Natural killer cell (primary cell): ENCODE data around the gene ABCA4. TPM values are rescaled to one million over a fixed set of nuclear protein-coding genes. Genes with fewer than 3 reads are reported as not detected.

Experiments used
- ATAC-seq, 3 donors: fragments of 150-1000 bp in 2 of 3; fragments of 200-7000 bp in 1 of 3; cut with Tn5 transposase; 1 replicate in 1 of 3; 2 replicates in 2 of 3; pipeline ENCODE4 v1.10.0; 2021; ENCODE audit warnings: mild to moderate bottlenecking in 2 of 3, moderate library complexity in 2 of 3
- DNase-seq, 2 donors: peaks; one replicate each; pipeline versions ENCODE4 v3.0.0 to v3.0.0-alpha.2; 2013 to 2021; ENCODE audit warnings: mixed read lengths in 1 of 2
- H3K27ac ChIP-seq: one replicate; pipeline ENCODE4 v1.5.1; 2013; ENCODE audit warnings: mild to moderate bottlenecking, low read length
- H3K27me3 ChIP-seq: one replicate; pipeline ENCODE4 v1.6.1; 2013; ENCODE audit warnings: low read length; ENCODE audit not compliant: control insufficient read depth, insufficient read depth
- H3K36me3 ChIP-seq: one replicate; pipeline ENCODE4 v1.6.1; 2013; ENCODE audit warnings: low read length; ENCODE audit not compliant: control insufficient read depth, insufficient read depth
- H3K4me1 ChIP-seq: one replicate; pipeline ENCODE4 v1.6.1; 2013; ENCODE audit warnings: low read length; ENCODE audit not compliant: control insufficient read depth, insufficient read depth
- H3K4me3 ChIP-seq: one replicate; pipeline ENCODE4 v1.5.1; 2013; ENCODE audit warnings: low read length
- H3K9me3 ChIP-seq: one replicate; pipeline ENCODE4 v1.6.1; 2013; ENCODE audit warnings: low read length; ENCODE audit not compliant: control insufficient read depth, insufficient read depth
- H3K27ac Mint-ChIP-seq, 2 donors: one replicate each; pipeline ENCODE4 v1.8.0; 2022; ENCODE audit warnings: mild to moderate bottlenecking in 2 of 2, mixed read lengths in 2 of 2, moderate library complexity in 1 of 2
- H3K27me3 Mint-ChIP-seq, 2 donors: one replicate each; pipeline ENCODE4 v1.8.0; 2022; ENCODE audit warnings: low read depth in 2 of 2, mixed read lengths in 2 of 2
- H3K36me3 Mint-ChIP-seq: one replicate; pipeline ENCODE4 v1.8.0; 2022; ENCODE audit warnings: mixed read lengths
- H3K4me1 Mint-ChIP-seq, 2 donors: one replicate each; pipeline ENCODE4 v1.8.0; 2022; ENCODE audit warnings: mixed read lengths in 2 of 2
- H3K4me3 Mint-ChIP-seq: one replicate; pipeline ENCODE4 v1.8.0; 2022; ENCODE audit warnings: mild to moderate bottlenecking, moderate library complexity, mixed read lengths
- H3K9me3 Mint-ChIP-seq, 2 donors: one replicate each; pipeline ENCODE4 v1.8.0; 2022; ENCODE audit warnings: mixed read lengths in 2 of 2
- WGBS: methylation state at CpG from one replicate; pipeline ENCODE4 v1.1.7; 2013; ENCODE audit warnings: missing lambda C conversion rate; ENCODE audit not compliant: insufficient coverage; 5-methylcytosine and 5-hydroxymethylcytosine counted together
- intact Hi-C: fragments of 100-400 bp; cut with micrococcal nuclease; formaldehyde crosslinking; loops from one replicate; pipeline ENCODE4 v1.14.2; 2022
- total RNA-seq, 4 donors: library from RNA; stranded (reverse); fragments of 120-200 nt in 1 of 4; gene quantifications; one replicate each; pipeline versions ENCODE4 v1.2.3 to v1.2.4, GENCODE V29; 2013 to 2022
- TF ChIP-seq, protein P1 (sequence below): fragments of 200-600 bp; IDR thresholded peaks from one replicate; pipeline ENCODE4 v1.8.0; 2022; ENCODE audit warnings: antibody characterized with exemption

The ABCA4 gene
- total RNA-seq, 3 donors from 2014 or later (not counting 1 experiment from before 2014, with no cell fraction given) = 0.48 TPM; not detected in 2

DNA sequence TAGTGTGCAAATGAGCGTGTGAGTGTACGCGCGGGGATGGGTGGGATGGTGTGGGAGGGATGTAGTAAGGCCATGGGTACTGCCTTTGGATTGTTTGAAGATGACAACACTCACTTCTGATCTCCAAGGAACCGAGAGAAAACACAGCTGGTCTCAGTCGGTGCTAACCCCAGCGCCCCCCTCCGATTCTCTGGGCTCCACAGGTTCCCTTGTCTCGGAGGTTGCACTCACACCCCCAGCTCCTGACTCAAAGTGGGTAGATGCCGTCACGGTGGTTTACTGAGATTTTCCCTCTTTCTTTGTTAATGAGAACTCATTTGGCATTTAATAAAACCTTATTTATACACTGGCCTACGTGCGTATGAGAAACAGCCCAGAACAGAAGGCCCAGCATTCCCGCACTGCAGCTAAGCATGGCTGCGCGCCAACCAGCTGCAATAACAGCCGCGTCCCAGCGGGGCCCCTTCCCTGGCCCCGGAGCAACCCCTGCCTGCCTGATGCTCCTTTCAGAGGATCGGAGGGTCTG is 25.8 kb downstream of the ABCA4 start:
- peaks cover 9% of the 10 kb centered on the region for H3K4me1 ChIP-seq
- 90% methylated on average over 21 of the region's 21 CpGs for WGBS

DNA sequence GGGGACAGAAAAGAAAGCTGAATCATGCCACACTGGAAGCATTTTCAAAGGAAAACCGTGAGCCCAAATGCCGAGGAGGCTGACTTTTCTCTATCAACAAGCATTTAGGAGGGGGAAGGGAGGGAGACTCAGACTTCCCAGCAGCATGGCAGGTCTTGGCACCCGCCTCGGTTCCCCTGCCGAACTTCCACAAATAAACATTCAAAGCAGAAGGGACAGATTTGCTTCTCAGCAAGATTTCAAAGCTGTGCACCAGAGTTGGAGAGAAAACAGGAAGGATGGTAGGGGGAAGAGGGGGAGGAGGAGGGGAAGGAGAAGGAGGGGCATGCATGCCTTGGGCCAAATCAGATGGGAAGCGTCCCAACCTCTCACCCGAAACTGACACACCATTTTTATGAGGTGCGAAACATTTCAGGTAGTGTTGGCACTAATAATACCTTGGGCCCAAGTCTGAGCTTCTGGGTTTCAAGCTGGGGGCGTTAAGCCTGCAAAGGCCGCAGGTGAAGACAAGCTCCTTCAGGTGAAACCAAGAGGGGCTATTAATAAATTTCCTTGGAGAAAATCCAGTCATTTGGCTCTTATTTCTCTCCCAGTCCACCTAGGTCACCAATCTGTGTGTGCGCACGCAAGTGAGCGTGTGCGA is 26.4 kb downstream of the ABCA4 start:
- no peak for ATAC-seq
- no peaks in the 10 kb centered on the region for H3K36me3 Mint-ChIP-seq

More for the DNA sequence above, 25.8 kb downstream of the ABCA4 start:
- Histone ChIP-seq H3K4me3 (no peak overlapping the region), H3K27me3 (no peaks in the 10 kb centered on the region), H3K36me3 (no peaks in the 10 kb centered on the region), H3K9me3 (no peaks in the 10 kb centered on the region), H3K27ac (no peak overlapping the region)
- Mint-ChIP-seq H3K9me3 (no peaks in the 10 kb centered on the region), H3K36me3 (no peaks in the 10 kb centered on the region), H3K4me1 (peaks cover 11 to 14% of the 10 kb centered on the region in 2 donors), H3K27me3 (peaks cover 0 to 6% of the 10 kb centered on the region in 2 donors), H3K27ac (no peak overlapping the region), H3K4me3 (no peak overlapping the region)
- DNase-seq (no peak), ATAC-seq (no peak)
- TF ChIP-seq, protein P1, sequence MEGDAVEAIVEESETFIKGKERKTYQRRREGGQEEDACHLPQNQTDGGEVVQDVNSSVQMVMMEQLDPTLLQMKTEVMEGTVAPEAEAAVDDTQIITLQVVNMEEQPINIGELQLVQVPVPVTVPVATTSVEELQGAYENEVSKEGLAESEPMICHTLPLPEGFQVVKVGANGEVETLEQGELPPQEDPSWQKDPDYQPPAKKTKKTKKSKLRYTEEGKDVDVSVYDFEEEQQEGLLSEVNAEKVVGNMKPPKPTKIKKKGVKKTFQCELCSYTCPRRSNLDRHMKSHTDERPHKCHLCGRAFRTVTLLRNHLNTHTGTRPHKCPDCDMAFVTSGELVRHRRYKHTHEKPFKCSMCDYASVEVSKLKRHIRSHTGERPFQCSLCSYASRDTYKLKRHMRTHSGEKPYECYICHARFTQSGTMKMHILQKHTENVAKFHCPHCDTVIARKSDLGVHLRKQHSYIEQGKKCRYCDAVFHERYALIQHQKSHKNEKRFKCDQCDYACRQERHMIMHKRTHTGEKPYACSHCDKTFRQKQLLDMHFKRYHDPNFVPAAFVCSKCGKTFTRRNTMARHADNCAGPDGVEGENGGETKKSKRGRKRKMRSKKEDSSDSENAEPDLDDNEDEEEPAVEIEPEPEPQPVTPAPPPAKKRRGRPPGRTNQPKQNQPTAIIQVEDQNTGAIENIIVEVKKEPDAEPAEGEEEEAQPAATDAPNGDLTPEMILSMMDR = no peak
- intact Hi-C loops = no loop called here

DNA sequence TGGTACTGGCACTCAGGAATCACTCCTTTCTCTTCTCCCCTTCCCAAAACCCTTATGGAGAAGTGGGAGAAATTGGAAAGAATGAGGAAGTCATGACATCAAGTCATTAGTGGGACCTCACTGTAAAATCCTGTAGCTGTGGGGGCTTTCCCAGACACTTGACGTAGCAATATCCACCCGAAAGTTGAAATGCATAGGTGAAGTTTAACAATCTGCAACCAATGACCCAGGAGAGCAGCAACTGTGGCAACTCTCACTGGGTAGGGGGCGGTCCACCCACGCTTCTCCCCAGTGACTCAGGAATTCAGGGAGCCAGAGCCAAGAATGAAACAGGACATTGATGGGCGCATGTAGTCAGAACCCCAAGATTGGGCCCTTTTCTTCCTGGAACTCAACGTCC is 27.0 kb downstream of the ABCA4 start:
- Histone ChIP-seq H3K27me3 (no peaks in the 10 kb centered on the region), H3K27ac (no peak overlapping the region), H3K36me3 (no peaks in the 10 kb centered on the region), H3K4me3 (no peak overlapping the region), H3K4me1 (peaks cover 9% of the 10 kb centered on the region), H3K9me3 (no peaks in the 10 kb centered on the region)
- Mint-ChIP-seq H3K27ac (no peak overlapping the region), H3K4me3 (no peak overlapping the region), H3K4me1 (peaks cover 11 to 14% of the 10 kb centered on the region in 2 donors), H3K27me3 (peaks cover 0 to 4% of the 10 kb centered on the region in 2 donors), H3K36me3 (no peaks in the 10 kb centered on the region), H3K9me3 (no peaks in the 10 kb centered on the region)
- TF ChIP-seq, protein P1 = no peak
- intact Hi-C loops = no loop called here
- 74% methylated on average over 6 of the region's 6 CpGs for WGBS
- DNase-seq (no peak), ATAC-seq (no peak)

More for the DNA sequence above, 26.4 kb downstream of the ABCA4 start:
- H3K4me1 ChIP-seq = peaks cover 9% of the 10 kb centered on the region
- no peak for DNase-seq
- TF ChIP-seq, protein P1 = no peak
- intact Hi-C loops = no loop called here
- H3K4me3 ChIP-seq = no peak overlapping the region
- Mint-ChIP-seq H3K27ac (no peak overlapping the region), H3K27me3 (peaks cover 0 to 4% of the 10 kb centered on the region in 2 donors), H3K4me1 (peaks cover 11 to 14% of the 10 kb centered on the region in 2 donors), H3K4me3 (no peak overlapping the region), H3K9me3 (no peaks in the 10 kb centered on the region)
- H3K27me3 ChIP-seq = no peaks in the 10 kb centered on the region
- 62% methylated on average over 11 of the region's 14 CpGs for WGBS
- no peaks in the 10 kb centered on the region for H3K9me3 ChIP-seq
- no peak overlapping the region for H3K27ac ChIP-seq
- H3K36me3 ChIP-seq = no peaks in the 10 kb centered on the region
